Ascending aorta (tissue), 2 donors: ENCODE data around the gene ELFN2. TPM values are rescaled to one million over a fixed set of nuclear protein-coding genes. Genes with fewer than 3 reads are reported as not detected.

Source experiments
- DNase-seq, 2 donors: peaks; one replicate each; pipeline ENCODE4 v3.0.0-alpha.2; 2019; ENCODE audit warnings: low spot score in 2 of 2
- H3K27ac ChIP-seq, 2 donors: fragments of 200-600 bp; sonication (generic); one replicate each; pipeline ENCODE4 v1.5.1; 2016 to 2017; ENCODE audit warnings: mild to moderate bottlenecking in 1 of 2
- H3K27me3 ChIP-seq: fragments of 200-600 bp; sonication (generic); one replicate; pipeline ENCODE4 v1.5.1; 2017
- H3K36me3 ChIP-seq, 2 donors: fragments of 200-600 bp; sonication (generic); one replicate each; pipeline ENCODE4 v1.5.1; 2016
- H3K4me1 ChIP-seq, 2 donors: fragments of 200-600 bp; sonication (generic); one replicate each; pipeline ENCODE4 v1.5.1; 2016 to 2017; ENCODE audit warnings: mild to moderate bottlenecking in 1 of 2
- H3K4me3 ChIP-seq, 2 donors: fragments of 200-600 bp; sonication (generic); one replicate each; pipeline ENCODE4 v1.5.1; 2016 to 2017; ENCODE audit warnings: mild to moderate bottlenecking in 1 of 2
- H3K9me3 ChIP-seq, 2 donors: fragments of 200-600 bp; sonication (generic); one replicate each; pipeline ENCODE4 v1.5.1; 2016
- CTCF ChIP-seq, 3 experiments: fragments of 200-600 bp in 2 of 3; fragments of 450-650 bp in 1 of 3; sonication (generic) in 2 of 3; IDR thresholded peaks; one replicate each; pipeline ENCODE4 v1.5.1; 2016 to 2019; ENCODE audit warnings: antibody characterized with exemption in 3 of 3, mild to moderate bottlenecking in 1 of 3, moderate library complexity in 1 of 3
- intact Hi-C: fragments of 100-400 bp; cut with DNase I; formaldehyde crosslinking; loops from one replicate; pipeline ENCODE4 v1.15.1; 2023
- total RNA-seq: library from RNA; depleted of rRNA; stranded (reverse); fragments of >200 nt; gene quantifications from one replicate; pipeline ENCODE4 v1.1.0, GENCODE V29; 2016

The ELFN2 gene
- total RNA-seq, 1 donor from 2014 or later: not detected

GRCh38 chr22:37397226-37397625 is 30.1 kb downstream of the ELFN2 start:
- DNase-seq: no peak
- no peaks in the 10 kb centered on the region for H3K36me3 ChIP-seq
- H3K9me3 ChIP-seq: no peaks in the 10 kb centered on the region
- H3K4me1 ChIP-seq: no peaks in the 10 kb centered on the region
- H3K27me3 ChIP-seq: no peaks in the 10 kb centered on the region
- intact Hi-C loops: no loop called here
- H3K4me3 ChIP-seq: no peak overlapping the region
- no peak for TF ChIP-seq CTCF (IDR thresholded peaks at IDR 0.05)
- H3K27ac ChIP-seq: no peak overlapping the region

GRCh38 chr22:37396488-37397084 is 30.7 kb downstream of the ELFN2 start:
- no peaks in the 10 kb centered on the region for H3K27me3 ChIP-seq

GRCh38 chr22:37394341-37394740 is 32.9 kb downstream of the ELFN2 start:
- TF ChIP-seq CTCF (IDR thresholded peaks at IDR 0.05): no peak
- Histone ChIP-seq H3K27ac (no peak overlapping the region), H3K27me3 (no peaks in the 10 kb centered on the region), H3K9me3 (no peaks in the 10 kb centered on the region), H3K4me3 (no peak overlapping the region), H3K4me1 (no peaks in the 10 kb centered on the region), H3K36me3 (no peaks in the 10 kb centered on the region)
- no peak for DNase-seq
- intact Hi-C loops: no loop called here

More at GRCh38 chr22:37396488-37397084, 30.7 kb downstream of the ELFN2 start:
- no peaks in the 10 kb centered on the region for H3K4me1 ChIP-seq
- no peak overlapping the region for H3K27ac ChIP-seq
- intact Hi-C loops: no loop called here
- TF ChIP-seq CTCF (IDR thresholded peaks at IDR 0.05): no peak
- no peak for DNase-seq
- H3K9me3 ChIP-seq: no peaks in the 10 kb centered on the region
- no peaks in the 10 kb centered on the region for H3K36me3 ChIP-seq
- H3K4me3 ChIP-seq: no peak overlapping the region

- H3K36me3 ChIP-seq: no peaks in the 10 kb centered on the region
- H3K27me3 ChIP-seq: no peaks in the 10 kb centered on the region
- no peak for TF ChIP-seq CTCF (IDR thresholded peaks at IDR 0.05)
- no peak for DNase-seq
- intact Hi-C loops: no loop called here
- no peaks in the 10 kb centered on the region for H3K9me3 ChIP-seq
- H3K4me1 ChIP-seq: no peaks in the 10 kb centered on the region
- H3K4me3 ChIP-seq: no peak overlapping the region
- no peak overlapping the region for H3K27ac ChIP-seq
Observed at GRCh38 chr22:37393746-37394145, 33.5 kb downstream of the ELFN2 start.

GRCh38 chr22:37392721-37393328 is 34.5 kb downstream of the ELFN2 start:
- no peak for TF ChIP-seq CTCF (IDR thresholded peaks at IDR 0.05)
- Histone ChIP-seq H3K36me3 (no peaks in the 10 kb centered on the region), H3K4me1 (no peaks in the 10 kb centered on the region), H3K9me3 (no peaks in the 10 kb centered on the region), H3K4me3 (no peak overlapping the region), H3K27me3 (no peaks in the 10 kb centered on the region), H3K27ac (no peak overlapping the region)
- no peak for DNase-seq
- intact Hi-C loops: no loop called here
